Omental fat pad (tissue), 4 donors: ENCODE results near the gene SERAC1. TPM values are rescaled to one million over a fixed set of nuclear protein-coding genes. Genes with fewer than 3 reads are reported as not detected.
"Not testable (repeated sequence)": the region's sequence is repeated elsewhere in the genome, so short reads cannot be mapped to it uniquely, and the experiment has no call there.

ENCODE experiments used
- ATAC-seq: fragments of 150-250 bp; one replicate; pipeline ENCODE4 v1.9.1; 2016; ENCODE audit warnings: mild to moderate bottlenecking, moderate library complexity; ENCODE audit not compliant: low FRiP score
- DNase-seq: peaks from one replicate; pipeline ENCODE4 v3.0.0-alpha.2; 2019; ENCODE audit warnings: low spot score
- CTCF ChIP-seq, 3 donors: fragments of 450-650 bp; IDR thresholded peaks; one replicate each; pipeline ENCODE4 v1.5.1; 2016 to 2017; ENCODE audit warnings: antibody characterized with exemption in 3 of 3, mild to moderate bottlenecking in 3 of 3, moderate library complexity in 2 of 3
- total RNA-seq, 4 donors: library from RNA; depleted of rRNA; stranded (reverse); fragments of >200 nt; gene quantifications; one replicate each; pipeline ENCODE4 v1.1.0, GENCODE V29; 2016

The SERAC1 gene
- total RNA-seq, 4 donors from 2014 or later: 5.8 to 8.8 (median 7.4) TPM

- ATAC-seq: no peak
- no peak for DNase-seq
- no peak for TF ChIP-seq CTCF (IDR thresholded peaks at IDR 0.05)
These were observed 9.9 kb downstream of the SERAC1 start for GRCh38 chr6:158158123-158158522.

GRCh38 chr6:158157064-158157764 is 10.8 kb downstream of the SERAC1 start:
- ATAC-seq (no peak), DNase-seq (no peak)
- no peak for TF ChIP-seq CTCF (IDR thresholded peaks at IDR 0.05)

- no peak for DNase-seq
- no peak for TF ChIP-seq CTCF (IDR thresholded peaks at IDR 0.05)
- no peak for ATAC-seq
These were observed 13.2 kb downstream of the SERAC1 start for GRCh38 chr6:158154816-158155215.

GRCh38 chr6:158153576-158153975 is 14.5 kb downstream of the SERAC1 start:
- DNase-seq (no peak), ATAC-seq (no peak)
- no peak for TF ChIP-seq CTCF (IDR thresholded peaks at IDR 0.05)

- ATAC-seq: no peak
- no peak for TF ChIP-seq CTCF (IDR thresholded peaks at IDR 0.05)
- DNase-seq: no peak
These were observed 15.4 kb downstream of the SERAC1 start for GRCh38 chr6:158152659-158153058.

GRCh38 chr6:158152025-158152424 is 16.0 kb downstream of the SERAC1 start:
- not testable (repeated sequence) for ATAC-seq, DNase-seq

- DNase-seq (no peak), ATAC-seq (no peak)
- TF ChIP-seq CTCF (IDR thresholded peaks at IDR 0.05): no peak
These were observed 17.4 kb downstream of the SERAC1 start for GRCh38 chr6:158150701-158151100.
